ENCODE measurements around the gene CACNA1A. TPM values are rescaled to one million over a fixed set of nuclear protein-coding genes. Genes with fewer than 3 reads are reported as not detected.

Gene CACNA1A
- total and polyA plus RNA-seq, 2 of the 4 experiments (the other 2 are of a cell fraction) = 5.9 to 15.0 TPM

DNA sequence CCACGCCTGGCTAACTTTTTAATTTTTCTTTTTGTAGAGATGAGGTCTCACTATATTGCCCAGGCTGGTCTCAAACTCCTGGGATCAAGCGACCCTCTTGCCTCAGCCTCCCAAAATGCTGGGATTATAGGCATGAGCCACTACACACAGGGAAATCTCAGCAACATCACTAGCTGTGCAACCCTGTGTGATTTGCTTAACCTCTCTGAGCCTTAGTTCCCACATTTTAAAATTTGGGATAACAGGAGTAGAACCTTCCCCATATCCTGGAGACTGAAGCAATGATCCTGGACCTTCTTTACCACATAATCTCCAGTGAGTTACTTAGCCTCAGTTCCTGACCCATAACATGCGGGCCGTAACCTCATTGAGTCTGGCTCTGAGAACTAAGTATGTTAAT lies 217.0 kb downstream of the CACNA1A start:
- Histone ChIP-seq H3K4me3 (ENCODE audit: insufficient read depth, low read depth, low read length) (no peak overlapping the region), H3K18ac (ENCODE audit: low read depth, low read length) (no peak overlapping the region), H3K4ac (ENCODE audit: low read depth, low read length) (no peak overlapping the region), H2AK9ac (replicated peaks; ENCODE audit: low read depth, low read length, poor library complexity) (no peak overlapping the region), H3K4me2 (ENCODE audit: low read depth, low read length) (no peak overlapping the region), H3K9me1 (ENCODE audit: insufficient read depth, low read length) (no peaks in the 10 kb centered on the region), H3K9ac (ENCODE audit: low read depth, low read length) (no peak overlapping the region), H2AFZ (replicated peaks; ENCODE audit: low read length, poor library complexity) (no peak overlapping the region), H3K27ac (ENCODE audit: insufficient read depth, low read length) (no peak overlapping the region), H2AK5ac (ENCODE audit: low read depth, low read length) (no peak overlapping the region), H3K9me3 (ENCODE audit: control insufficient read depth, insufficient read depth, low read length) (no peaks in the 10 kb centered on the region), H2BK20ac (ENCODE audit: low read depth, low read length) (no peak overlapping the region), H4K8ac (ENCODE audit: low read depth in 2 of 2, low read length in 2 of 2) (no peak overlapping the region), H3K4me1 (ENCODE audit: control insufficient read depth, insufficient read depth, low read length) (no peaks in the 10 kb centered on the region), H2BK120ac (ENCODE audit: low read depth, low read length) (no peak overlapping the region), H2BK15ac (ENCODE audit: low read depth, low read length) (no peak overlapping the region), H4K20me1 (ENCODE audit: insufficient read depth, low read length) (no peaks in the 10 kb centered on the region), H3K36me3 (ENCODE audit: control insufficient read depth, insufficient read depth, low read length) (peaks cover 4% of the 10 kb centered on the region; the same call in 1 of the 2 replicates), H3K23ac (ENCODE audit: low read depth, low read length) (no peak overlapping the region), H3K27me3 (ENCODE audit: control insufficient read depth, insufficient read depth, low read length) (no peaks in the 10 kb centered on the region), H4K91ac (ENCODE audit: insufficient read depth, low read depth, low read length) (no peak overlapping the region), H3K56ac (ENCODE audit: extremely low read depth, insufficient read depth, low read length) (no peak overlapping the region), H4K5ac (ENCODE audit: low read depth, low read length) (no peak overlapping the region), H3K79me1 (ENCODE audit: low read depth in 1 of 2, low read length in 2 of 2) (no peaks in the 10 kb centered on the region), H2BK5ac (ENCODE audit: low read depth, low read length, poor library complexity, severe bottlenecking) (no peak overlapping the region), H3K14ac (replicated peaks; ENCODE audit: low read depth, low read length) (no peak overlapping the region)
- TF ChIP-seq, protein P1, sequence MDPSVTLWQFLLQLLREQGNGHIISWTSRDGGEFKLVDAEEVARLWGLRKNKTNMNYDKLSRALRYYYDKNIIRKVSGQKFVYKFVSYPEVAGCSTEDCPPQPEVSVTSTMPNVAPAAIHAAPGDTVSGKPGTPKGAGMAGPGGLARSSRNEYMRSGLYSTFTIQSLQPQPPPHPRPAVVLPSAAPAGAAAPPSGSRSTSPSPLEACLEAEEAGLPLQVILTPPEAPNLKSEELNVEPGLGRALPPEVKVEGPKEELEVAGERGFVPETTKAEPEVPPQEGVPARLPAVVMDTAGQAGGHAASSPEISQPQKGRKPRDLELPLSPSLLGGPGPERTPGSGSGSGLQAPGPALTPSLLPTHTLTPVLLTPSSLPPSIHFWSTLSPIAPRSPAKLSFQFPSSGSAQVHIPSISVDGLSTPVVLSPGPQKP (IDR thresholded peaks at IDR 0.05; ENCODE audit: borderline replicate concordance, low read depth, low read length) = no peak
- no peak for TF ChIP-seq FOS (IDR thresholded peaks at IDR 0.05; ENCODE audit: low read depth, low read length)
- TF ChIP-seq CEBPB (IDR thresholded peaks at IDR 0.05; ENCODE audit: low read depth, low read length) = no peak
- no peak for TF ChIP-seq SMC3 (IDR thresholded peaks at IDR 0.05; ENCODE audit: low read depth, low read length)
- TF ChIP-seq BHLHE40 (IDR thresholded peaks at IDR 0.05; ENCODE audit: low read depth, low read length) = no peak
- no peak for TF ChIP-seq CHD1 (IDR thresholded peaks at IDR 0.05; ENCODE audit: low read depth, low read length)
- TF ChIP-seq MXI1 (IDR thresholded peaks at IDR 0.05; ENCODE audit: borderline replicate concordance, low read depth, low read length) = no peak
- TF ChIP-seq POLR2A (IDR thresholded peaks at IDR 0.05; ENCODE audit: low read depth, low read length) = no peak
- TF ChIP-seq RCOR1 (IDR thresholded peaks at IDR 0.05; ENCODE audit: insufficient replicate concordance, low read length) = no peak
- no peak for TF ChIP-seq RAD21 (IDR thresholded peaks at IDR 0.05; ENCODE audit: low read length)
- no peak for TF ChIP-seq MAFK (IDR thresholded peaks at IDR 0.05; ENCODE audit: low read depth, low read length)
- TF ChIP-seq, protein P2, sequence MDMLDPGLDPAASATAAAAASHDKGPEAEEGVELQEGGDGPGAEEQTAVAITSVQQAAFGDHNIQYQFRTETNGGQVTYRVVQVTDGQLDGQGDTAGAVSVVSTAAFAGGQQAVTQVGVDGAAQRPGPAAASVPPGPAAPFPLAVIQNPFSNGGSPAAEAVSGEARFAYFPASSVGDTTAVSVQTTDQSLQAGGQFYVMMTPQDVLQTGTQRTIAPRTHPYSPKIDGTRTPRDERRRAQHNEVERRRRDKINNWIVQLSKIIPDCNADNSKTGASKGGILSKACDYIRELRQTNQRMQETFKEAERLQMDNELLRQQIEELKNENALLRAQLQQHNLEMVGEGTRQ (IDR thresholded peaks at IDR 0.05; ENCODE audit: low read depth, low read length) = no peak
- TF ChIP-seq, protein P3, sequence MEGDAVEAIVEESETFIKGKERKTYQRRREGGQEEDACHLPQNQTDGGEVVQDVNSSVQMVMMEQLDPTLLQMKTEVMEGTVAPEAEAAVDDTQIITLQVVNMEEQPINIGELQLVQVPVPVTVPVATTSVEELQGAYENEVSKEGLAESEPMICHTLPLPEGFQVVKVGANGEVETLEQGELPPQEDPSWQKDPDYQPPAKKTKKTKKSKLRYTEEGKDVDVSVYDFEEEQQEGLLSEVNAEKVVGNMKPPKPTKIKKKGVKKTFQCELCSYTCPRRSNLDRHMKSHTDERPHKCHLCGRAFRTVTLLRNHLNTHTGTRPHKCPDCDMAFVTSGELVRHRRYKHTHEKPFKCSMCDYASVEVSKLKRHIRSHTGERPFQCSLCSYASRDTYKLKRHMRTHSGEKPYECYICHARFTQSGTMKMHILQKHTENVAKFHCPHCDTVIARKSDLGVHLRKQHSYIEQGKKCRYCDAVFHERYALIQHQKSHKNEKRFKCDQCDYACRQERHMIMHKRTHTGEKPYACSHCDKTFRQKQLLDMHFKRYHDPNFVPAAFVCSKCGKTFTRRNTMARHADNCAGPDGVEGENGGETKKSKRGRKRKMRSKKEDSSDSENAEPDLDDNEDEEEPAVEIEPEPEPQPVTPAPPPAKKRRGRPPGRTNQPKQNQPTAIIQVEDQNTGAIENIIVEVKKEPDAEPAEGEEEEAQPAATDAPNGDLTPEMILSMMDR (conservative IDR thresholded peaks at IDR 0.05; ENCODE audit: low read depth, low read length) = no peak
- TF ChIP-seq MAZ (IDR thresholded peaks at IDR 0.05; ENCODE audit: borderline replicate concordance, low read depth, low read length) = no peak
- no peak for TF ChIP-seq RFX5 (IDR thresholded peaks at IDR 0.05; ENCODE audit: low read depth, low read length)
- TF ChIP-seq NFE2L2 (IDR thresholded peaks at IDR 0.05; ENCODE audit: low read depth, low read length) = no peak
- DNase-seq = no peak
- ATAC-seq (ENCODE audit: low read depth) = no peak
- intact Hi-C loops (cut with micrococcal nuclease) (no loop called here), dilution Hi-C loops (cut with HindIII; ENCODE audit: low sequenced_read_pairs, unreplicated experiment) (no loop called here), in situ Hi-C loops (cut with MboI; ENCODE audit: low sequenced_read_pairs) (loop anchor here (25.0 kb wide), 2 partner anchors 423 to 573 kb away; no protein-coding TSS in a partner anchor)
- WGBS, 2 experiments (ENCODE audit: extremely low coverage in 2 of 2, insufficient read length in 1 of 2) = no CpG with 5 or more reads among the region's 4 CpGs
- ChIA-PET CTCF (no interaction called here), POLR2A (ENCODE audit: unreplicated experiment) (no interaction called here)
- no TSS peak for BruUV-seq (replicated peaks)

Measured in IMR-90 (cell line).